IPS DF 19.7 (cell line): Measurements from ENCODE around the gene DPF3.

Experiments used
- DNase-seq: peaks from one replicate; pipeline ENCODE4 v3.0.0-alpha.2; 2013; ENCODE audit warnings: low read depth, low spot score

The DPF3 gene

DNA sequence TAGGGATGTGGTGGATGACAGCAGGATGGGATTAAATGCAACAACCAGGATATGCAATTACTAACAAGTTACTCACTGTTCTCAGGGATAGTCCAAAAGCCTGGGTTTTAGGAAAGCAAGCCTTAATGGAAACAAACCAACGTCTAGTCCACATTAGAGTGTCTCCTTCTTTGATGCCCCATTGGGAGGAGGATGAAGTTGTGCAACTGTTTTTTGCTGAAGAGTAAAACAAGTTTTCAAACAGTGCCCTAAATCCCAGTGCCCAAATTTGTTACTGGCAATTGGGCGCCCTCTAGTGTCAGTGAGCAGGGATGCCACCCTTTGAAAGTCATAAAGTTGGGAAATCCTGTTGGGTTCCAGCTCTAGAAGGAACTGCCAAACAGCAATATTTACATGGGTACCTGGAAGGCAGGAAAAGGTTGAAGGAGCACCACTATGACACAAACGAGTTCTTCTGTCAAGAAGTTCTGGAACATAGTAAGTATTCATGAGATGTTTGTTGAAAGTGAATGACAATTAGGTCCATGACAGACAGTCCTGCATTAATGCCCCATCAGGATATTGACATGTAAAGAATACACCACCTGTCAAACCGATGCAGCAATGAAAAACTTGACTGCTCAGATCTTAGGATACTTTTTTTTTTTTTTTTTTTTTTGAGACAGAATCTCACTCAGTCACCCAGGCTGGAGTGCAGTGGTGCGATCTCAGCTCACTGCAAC, 11.1 kb upstream of the DPF3 start:
- no peak for DNase-seq

- DNase-seq, result no peak
Observed at GRCh38 chr14:72904218-72904617, 10.3 kb upstream of the DPF3 start.

GRCh38 chr14:72903716-72904115, 9.8 kb upstream of the DPF3 start:
- no peak for DNase-seq

- no peak for DNase-seq
Observed at GRCh38 chr14:72902801-72903530, 9.1 kb upstream of the DPF3 start.

DNA sequence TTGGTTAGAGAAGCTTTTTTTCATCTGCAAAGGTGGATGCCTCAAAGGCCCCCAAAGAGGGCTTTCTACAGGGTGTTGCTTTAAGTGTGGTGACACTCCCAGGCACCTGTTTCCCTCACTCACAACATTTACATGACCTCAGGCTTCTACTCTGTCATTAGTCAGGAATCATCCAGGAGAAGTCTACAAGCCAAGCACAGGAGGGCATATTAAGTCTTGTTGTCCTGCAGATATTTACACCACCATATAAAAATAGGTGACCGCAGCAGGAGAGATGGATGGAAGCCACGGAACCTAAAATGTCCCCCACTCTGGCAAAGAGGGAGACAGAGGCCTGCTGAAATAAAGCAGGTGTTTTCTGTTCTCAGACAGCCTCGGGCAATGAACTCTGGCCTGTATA, 7.5 kb upstream of the DPF3 start:
- DNase-seq, result no peak

GRCh38 chr14:72898448-72898847, 4.5 kb upstream of the DPF3 start:
- no peak for DNase-seq

- DNase-seq, result no peak
Observed at GRCh38 chr14:72894623-72895378, 900 bp upstream of the DPF3 start.

- no peak for DNase-seq
Observed at GRCh38 chr14:72894323-72894622, 372 bp upstream of the DPF3 start.

GRCh38 chr14:72892879-72893635, 844 bp downstream of the DPF3 start:
- no peak for DNase-seq

DNA sequence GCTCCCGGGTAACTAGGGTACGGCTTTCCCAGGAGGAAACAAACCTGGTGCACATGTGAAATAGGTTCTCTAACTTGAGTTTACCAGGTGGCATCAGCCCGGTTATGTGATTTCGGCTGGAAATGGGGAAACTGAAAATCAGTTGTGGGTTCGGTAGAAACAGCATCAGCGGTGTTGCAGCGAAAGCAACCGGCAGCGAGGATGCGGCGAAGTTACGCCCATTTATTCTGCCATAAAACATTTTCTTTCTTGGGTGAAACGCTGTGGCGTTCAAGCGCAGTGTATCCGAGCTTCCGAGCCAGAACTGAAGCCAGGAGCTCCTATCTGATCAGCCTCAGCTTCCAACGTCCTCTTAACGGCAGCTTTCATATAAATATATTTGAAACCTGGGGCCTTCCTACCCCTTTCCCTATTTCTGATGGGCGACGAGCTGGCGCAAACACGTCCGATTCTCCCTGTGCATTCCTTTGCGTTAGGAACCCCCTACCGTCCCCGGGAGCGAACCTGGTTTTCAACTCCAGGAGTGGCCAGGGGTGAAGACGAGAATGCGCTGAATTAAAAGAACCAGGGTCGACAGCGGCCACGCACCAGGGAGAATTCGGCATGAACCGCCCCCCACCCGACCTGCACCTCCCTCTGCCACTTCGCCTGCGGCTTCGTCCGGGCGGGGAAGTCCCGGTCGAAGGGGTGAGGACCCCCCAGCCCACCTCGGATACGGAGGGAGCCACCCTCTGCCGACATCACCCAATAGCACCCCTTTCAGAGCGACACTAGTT, 1.6 kb downstream of the DPF3 start:
- no peak for DNase-seq

GRCh38 chr14:72891666-72892102, 2.2 kb downstream of the DPF3 start:
- DNase-seq, result no peak

DNA sequence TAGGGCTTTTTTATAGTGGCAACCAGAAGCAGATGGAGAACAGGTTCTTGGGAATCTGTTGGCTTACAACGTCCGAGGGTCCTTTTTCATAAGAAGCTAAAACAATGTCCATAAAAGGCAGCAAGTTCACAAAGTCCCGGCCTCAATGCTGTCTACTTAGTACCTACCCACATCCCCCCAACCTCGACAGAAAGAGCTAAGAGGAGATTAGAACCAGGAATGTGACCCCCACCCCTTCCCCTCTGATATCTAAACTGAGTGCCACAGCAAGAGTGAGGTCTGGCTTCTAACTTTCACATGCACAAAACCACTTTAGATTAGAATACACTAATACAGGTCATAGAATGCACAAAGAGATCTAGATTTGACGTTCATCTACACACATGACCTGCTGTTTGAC, 4.5 kb downstream of the DPF3 start:
- DNase-seq, result no peak

DNA sequence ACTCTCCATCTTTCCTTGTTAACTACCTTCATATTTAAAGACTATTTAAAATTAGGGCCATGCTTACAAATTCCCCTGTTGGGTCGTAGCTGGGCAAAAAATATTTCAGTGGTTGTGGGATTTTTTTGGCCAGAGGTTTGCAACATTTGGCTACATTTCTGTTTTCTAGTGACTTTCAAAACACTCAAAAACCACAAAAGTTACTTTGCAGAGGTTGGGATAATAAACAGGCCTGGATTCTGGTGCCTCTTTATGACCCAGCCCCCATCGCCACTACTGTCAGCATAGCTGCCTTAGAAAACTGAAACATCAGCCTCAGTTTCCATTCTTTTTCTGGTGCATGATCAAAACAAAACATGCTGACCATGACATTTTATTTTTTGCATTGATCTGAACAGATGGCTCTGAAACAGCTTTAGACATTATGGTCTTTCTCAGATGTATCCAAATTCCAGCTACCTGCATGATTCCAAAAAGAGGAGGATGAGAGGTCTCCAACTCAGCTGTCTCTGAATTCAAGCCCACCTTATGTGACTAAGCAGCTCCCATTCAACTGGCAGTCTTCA, 5.2 kb downstream of the DPF3 start:
- no peak for DNase-seq

- no peak for DNase-seq
Observed at GRCh38 chr14:72888192-72888591, 5.7 kb downstream of the DPF3 start.

DNA sequence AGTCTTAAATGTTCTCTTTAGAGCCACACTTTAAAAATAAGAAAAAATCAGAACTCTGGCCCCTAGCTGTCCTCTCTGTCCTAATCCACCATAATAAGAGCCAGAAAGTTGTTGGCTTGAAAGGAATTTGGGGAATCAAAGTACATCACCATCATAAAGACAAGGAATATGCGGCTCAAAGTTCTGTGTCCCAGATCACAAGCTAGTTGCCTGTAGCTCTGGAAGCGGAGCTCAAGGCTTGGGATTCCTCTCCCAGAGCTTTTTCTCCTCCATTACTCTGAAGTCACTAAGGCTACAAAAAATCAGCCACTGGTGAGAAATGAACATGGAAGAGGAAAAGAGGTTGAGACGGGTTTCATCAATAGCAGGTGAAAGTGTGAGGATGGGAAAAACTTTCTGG, 6.4 kb downstream of the DPF3 start:
- no peak for DNase-seq

- no peak for DNase-seq
Observed at GRCh38 chr14:72884386-72884785, 9.5 kb downstream of the DPF3 start.

GRCh38 chr14:72883961-72884360, 9.9 kb downstream of the DPF3 start:
- no peak for DNase-seq

- DNase-seq, result no peak
Observed at GRCh38 chr14:72883109-72883508, 10.8 kb downstream of the DPF3 start.

DNA sequence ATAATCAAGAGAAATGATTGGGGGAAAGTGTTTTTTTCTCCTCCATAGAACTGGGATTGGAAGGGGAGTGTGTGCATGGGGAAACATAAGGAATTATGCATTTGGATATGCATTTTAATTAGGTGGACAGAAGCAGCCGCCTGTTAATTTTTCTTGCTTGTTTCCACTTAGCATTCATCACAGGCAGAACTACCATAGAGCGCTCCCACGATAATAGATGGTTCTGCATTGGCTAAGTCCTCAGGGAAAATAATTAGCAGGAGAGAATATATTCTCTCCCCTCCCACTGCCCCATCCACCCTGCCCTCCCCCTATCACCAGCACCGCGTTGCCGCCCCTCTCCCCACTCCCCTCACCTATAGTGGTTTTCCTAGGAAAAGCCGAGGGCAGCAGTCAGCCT, 11.4 kb downstream of the DPF3 start:
- DNase-seq, result no peak

DNA sequence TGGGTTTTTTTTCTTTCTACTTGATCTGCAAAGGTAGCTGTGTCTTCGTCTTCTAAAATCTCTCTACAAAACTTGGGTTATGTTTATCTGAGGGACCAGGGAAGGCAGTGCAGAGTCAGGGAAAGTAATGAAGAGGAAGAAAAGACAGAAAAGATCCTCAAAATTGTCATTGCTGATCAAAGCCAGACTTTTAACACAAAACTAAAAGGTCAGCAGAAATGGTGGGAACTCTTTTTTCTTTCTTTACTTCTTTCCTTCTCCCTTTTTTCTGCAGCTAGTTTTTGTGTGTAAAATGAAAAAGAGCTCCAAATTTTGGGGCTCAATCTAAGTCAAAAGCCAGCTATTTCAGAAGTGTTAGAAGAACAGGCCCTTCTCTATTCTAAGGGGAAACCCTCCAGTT, 11.9 kb downstream of the DPF3 start:
- no peak for DNase-seq

GRCh38 chr14:72881543-72881942, 12.4 kb downstream of the DPF3 start:
- DNase-seq, result no peak
